NCI-H510A (cell line): ENCODE data around the gene PLAC1.

Experiments
- DNase-seq: peaks from one replicate; lab custom pipeline; 2025; lab: John Stamatoyannopoulos, UW

Gene PLAC1

DNA sequence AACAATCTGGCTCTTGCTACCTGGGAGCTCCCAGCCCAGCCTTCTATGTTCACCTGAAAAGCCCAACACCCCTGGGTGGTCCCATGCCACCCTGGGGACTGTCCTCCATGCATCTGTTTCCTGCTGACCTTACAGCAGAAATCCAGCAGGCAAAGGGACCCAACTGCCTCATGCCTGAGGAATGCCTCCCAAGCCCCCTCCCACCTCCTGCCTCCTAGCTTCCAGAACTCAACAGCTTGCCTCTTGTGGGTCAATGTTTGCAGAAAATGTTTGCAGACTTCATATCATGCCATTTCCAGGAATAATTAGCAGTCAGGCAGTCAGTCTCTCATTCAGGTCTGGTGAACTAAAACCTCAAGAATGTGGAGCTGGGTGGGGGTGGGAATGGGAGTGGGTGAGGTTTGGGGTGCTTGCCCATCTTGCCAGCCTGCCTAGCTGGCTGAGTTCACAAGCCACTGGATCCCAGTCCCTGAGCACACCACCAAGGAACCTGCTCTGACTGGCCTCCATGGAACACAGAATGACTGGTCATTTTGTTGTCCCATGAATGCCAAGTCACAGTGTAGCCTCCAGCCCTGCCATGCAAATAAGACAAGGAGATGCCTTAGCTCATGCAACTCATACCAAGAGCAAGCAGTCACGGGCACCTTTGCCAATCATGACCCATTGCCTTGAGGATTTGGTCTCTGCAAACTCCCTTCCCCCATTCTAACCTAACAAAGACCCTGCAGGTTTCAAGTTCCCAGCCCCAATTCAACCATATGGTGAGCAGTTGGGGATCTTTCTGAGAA is 12.1 kb upstream of the PLAC1 start:
- DNase-seq: no peak

- no peak for DNase-seq
Observed at GRCh38 chrX:134669378-134670098, 11.3 kb upstream of the PLAC1 start.

GRCh38 chrX:134664202-134664601 is 5.9 kb upstream of the PLAC1 start:
- DNase-seq: no peak

GRCh38 chrX:134661295-134661694 is 3.0 kb upstream of the PLAC1 start:
- DNase-seq: no peak

GRCh38 chrX:134660627-134661026 is 2.4 kb upstream of the PLAC1 start:
- DNase-seq: no peak

- no peak for DNase-seq
Observed at GRCh38 chrX:134659761-134660160, 1.5 kb upstream of the PLAC1 start.

DNA sequence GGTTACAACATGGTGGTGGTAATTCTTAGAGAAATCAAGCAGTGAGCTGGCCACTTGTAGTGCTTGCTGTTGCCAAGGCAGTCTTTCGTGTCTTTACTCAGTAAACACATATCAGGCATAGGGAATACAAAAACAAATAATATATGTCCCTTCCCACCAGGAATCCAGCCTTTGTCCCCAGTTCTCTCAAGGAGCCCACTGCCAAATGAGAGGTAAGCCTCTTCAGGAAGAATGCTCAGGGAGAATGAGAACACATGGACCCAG is 421 bp upstream of the PLAC1 start:
- DNase-seq: no peak

GRCh38 chrX:134654398-134655012 is 3.8 kb downstream of the PLAC1 start:
- DNase-seq: no peak

DNA sequence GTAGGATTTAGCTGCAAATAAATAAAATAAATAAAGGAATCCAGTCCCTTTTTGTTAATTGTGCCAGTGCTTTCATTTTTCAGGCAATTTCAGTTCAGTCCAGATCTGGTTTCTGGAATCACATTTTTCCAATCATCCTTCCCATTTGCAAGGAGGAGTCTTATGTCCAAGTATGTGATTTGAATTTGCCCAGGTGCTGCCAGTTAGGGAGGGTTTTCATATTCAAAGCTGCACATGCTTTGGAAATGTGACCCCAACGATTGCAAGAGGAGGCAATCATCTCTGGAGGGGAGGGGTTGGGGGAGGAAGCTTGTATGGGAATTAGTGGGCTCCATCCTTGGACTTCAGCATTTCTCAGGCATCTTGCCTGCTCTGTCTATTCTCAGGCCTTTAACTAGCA is 4.4 kb downstream of the PLAC1 start:
- DNase-seq: no peak

DNA sequence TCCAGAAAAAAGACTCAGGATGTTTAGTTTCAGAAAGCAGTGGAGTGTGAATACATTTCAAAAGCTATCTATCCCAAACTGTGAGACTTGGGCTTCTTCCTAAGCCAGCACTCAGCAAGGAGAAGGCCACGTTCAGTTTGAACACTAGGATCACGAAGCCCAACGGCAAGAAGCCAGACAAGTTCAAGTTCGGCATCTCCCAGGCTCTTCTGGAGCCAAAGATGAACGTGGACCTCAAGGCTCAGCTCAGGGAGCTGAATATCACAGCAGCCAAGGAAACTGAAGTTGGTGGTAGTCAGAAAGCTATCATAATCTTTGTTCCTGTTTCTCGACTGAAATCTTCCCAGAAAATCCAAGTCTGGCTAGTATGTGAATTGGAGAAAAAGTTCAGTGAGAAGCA is 7.6 kb downstream of the PLAC1 start:
- no peak for DNase-seq

DNA sequence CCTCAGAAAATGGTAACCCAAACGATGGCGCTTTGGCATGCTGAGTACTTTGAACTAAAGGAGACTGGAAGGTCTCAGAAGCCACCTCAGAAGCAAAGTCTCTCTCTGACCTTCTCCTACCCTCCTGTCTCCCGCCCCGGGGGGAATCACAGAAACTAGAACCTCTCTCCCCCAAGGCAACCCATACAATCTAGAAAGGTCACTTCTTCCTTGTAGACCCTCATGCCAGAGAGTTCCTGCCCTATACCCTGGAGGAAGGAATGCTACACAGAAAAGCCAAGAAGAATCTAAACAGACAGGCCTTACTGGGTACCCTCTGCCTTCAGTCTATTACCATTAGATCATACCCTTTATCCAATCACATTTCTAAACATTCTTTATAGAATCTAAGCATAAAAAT is 8.5 kb downstream of the PLAC1 start:
- no peak for DNase-seq

DNA sequence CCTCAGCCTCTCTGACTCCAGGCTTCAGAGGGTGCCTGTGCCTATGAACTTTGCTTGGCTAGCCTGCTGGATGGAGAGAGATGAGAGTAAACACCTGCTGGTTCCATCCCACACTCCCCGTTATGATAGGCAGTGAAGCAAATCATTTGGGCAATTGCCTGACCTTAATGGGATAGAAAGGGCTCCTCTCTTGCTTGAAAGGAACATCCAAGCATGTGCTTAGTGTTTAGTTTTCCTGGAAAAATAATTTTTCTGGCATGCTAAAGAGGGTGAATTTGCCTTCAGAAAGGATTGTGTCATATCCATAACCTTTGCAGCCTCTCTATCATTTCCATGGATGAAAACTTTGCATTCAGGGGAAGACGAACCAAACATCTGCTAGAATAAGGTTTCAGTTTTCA is 10.8 kb downstream of the PLAC1 start:
- DNase-seq: no peak

DNA sequence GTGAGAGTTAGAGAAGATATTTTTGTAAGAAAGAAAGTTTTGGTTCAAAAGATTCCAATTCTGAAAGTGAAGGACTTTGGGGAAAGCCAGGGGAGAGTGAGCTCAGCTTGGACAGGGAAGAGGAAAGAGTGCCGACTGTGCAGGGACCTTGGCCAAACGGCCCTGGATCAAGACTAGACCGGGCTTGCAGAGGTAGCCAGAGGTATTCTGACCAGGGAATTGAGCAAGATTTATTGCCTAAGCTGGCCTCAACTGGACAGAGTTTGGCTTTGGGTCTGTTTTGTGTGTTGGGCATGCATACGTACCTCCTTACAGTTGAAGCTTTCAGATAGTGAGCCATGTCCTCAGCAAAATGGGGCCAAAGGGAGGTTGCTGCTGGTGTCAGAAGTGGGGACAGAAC is 11.6 kb downstream of the PLAC1 start:
- DNase-seq: no peak

DNA sequence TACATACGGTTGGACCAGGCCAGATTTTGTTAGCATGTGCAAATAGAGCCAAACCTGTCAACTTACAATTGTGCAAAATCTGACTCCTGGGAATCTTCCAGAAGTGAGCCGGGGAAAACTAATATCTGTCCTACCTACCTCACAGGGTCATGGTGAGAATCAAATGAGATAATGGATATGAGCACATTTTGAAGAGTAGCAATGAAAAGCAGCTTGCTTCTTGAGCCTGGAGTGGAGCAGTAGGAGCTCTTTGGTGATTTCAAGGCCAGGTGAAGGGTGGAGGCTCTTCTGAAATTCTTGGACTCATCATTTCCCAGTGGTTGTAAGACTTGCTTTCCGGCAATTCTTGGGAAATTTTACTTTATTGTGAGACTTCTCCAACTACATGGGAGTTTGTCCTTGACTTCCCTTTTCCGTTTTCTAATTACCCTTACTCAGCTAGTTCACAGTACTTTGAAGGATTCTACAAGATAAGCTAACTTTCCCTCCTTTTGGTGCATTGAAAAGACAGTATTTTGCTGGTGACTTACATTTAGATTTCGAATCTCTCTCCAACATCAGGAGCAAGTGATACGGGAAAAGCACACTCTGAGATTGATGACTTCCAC is 12.2 kb downstream of the PLAC1 start:
- no peak for DNase-seq

DNA sequence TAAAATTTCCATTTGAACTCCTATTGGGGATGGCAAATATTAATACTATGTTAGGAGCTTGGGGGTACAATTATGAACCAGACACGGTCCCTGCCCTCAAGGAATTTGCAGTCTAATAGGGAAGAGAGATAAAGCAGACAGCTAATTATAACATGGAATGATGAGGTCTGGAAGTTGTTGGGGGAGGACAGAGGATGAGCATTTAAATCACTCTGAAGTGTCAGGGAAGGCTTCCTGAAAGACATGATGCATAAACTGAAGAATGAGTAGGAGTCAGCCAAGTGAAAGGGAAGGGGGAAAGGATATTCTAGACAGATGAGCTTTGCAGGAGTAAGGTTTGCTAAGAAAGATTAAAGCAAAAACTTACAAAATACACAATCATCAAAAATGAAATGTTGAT is 15.9 kb downstream of the PLAC1 start:
- no peak for DNase-seq

DNA sequence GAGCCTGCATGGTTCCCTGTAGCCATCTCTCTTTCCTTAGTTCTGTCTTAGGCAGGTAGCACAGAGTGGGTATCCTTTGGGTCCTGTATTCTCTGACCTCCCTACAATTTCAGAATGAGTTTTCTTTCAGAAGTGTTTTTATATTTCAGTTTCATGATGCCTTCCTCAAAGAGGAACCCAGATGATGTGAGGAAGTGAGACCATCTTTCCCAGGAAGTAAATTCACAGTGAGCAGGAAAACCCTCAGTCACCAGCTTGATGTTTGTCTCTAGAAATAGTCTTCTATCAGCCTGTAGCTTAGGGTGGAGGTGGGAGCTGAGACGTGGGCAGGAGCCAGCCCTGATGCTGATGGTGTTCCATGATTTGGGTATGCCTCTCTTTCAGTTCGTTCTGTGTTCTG is 16.9 kb downstream of the PLAC1 start:
- DNase-seq: no peak

- DNase-seq: no peak
Observed at GRCh38 chrX:134640914-134641313, 17.4 kb downstream of the PLAC1 start.

- no peak for DNase-seq
Observed at GRCh38 chrX:134636851-134637250, 21.4 kb downstream of the PLAC1 start.

DNA sequence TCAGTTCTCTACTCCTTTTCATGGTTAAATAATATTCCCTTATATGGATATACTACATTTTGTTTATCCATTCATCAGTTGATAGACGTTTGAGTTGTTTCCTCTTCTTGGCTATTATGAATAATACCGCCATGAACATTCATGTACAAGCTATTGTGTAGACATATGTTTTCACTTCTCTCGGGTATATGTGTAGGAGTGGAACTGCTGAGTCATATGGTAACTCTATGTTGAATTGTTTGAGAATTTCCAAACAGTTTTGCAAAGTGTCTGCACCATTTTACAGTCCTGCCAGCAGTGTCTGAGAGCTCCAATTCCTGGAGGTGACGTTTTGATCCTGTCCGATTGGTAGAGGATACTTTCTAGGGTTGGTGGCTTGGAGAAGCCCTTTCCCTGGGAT is 23.6 kb downstream of the PLAC1 start:
- no peak for DNase-seq

DNA sequence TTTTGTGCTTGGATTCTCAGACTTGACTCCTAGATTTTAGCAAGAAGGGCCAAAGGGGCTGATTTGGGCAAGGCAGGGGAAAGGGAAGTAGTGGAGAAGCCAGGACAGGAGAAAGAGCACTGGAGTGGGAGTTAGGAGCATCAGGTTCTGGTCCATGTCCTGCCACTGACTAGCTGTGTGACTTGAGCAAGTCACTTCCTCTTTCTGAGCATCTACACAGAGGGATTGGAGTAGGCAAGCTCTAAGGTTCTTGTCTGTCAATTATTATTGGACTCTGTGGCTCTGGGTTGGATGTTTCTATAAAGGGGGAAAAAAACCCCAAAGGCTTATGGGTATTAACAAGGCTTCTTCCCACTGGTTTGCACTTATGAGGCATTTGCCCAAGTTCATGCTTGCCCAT is 24.4 kb downstream of the PLAC1 start:
- no peak for DNase-seq

GRCh38 chrX:134633394-134633793 is 24.9 kb downstream of the PLAC1 start:
- no peak for DNase-seq

- no peak for DNase-seq
Observed at GRCh38 chrX:134632355-134632754, 25.9 kb downstream of the PLAC1 start.
